ENCODE data around the gene HAT1.

HAT1 gene

DNA sequence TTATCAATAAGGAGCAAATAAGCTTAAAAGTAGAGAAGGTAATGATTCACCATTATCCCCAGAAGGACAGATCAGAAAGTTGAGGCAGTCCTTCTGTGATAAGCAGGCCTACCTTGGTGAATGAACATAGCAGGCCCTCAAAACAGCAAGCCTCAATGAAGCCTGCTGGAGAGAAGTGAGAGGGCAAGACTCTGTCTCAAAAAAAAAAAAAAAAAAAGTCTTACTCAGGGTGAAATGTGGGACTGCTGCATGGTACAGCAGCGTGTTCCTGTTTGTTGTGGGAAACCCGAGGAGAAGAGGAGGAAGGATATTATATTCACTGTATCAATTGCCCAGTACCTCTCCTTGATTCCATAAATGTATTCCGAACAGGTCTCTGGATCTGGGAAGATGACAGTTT is 8.7 kb upstream of the HAT1 start:
- FAIRE-seq: no peak
- DNase-seq (ENCODE audit: insufficient read length, low spot score): no peak

DNA sequence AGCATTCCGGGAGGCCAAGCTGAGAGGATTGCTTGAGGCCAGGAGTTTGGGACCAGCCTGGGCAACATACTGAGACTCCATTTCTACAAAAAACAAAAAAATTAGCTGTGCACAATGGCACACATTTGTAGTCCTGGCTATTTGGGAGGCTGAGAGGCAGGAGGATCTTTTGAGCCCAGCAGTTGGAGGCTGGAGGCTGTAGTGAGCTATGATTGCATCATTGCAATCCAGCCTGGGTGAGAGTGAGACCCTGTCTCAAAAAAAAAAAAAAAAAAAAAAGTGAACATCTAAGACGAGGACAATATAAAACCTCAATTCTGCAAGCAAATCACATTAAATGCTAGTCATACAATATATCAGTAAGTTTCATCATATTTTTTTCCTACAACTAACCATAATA is 2.8 kb upstream of the HAT1 start:
- no peak for FAIRE-seq
- no peak for DNase-seq (ENCODE audit: insufficient read length, low spot score)

DNA sequence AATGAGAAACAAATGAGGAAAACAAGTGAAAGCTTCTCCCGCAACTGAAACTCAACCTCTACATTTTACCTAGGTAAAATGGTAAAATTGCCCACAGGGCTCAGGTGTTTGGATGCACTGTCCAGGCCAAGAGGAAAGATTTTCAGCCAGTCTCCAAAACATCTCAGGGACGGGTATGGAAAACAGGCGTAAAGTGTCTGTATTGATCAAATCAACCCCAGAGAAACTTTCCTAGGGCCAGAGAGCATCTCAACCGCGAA is 361 bp upstream of the HAT1 start:
- no peak for DNase-seq (ENCODE audit: insufficient read length, low spot score)
- FAIRE-seq: no peak

DNA sequence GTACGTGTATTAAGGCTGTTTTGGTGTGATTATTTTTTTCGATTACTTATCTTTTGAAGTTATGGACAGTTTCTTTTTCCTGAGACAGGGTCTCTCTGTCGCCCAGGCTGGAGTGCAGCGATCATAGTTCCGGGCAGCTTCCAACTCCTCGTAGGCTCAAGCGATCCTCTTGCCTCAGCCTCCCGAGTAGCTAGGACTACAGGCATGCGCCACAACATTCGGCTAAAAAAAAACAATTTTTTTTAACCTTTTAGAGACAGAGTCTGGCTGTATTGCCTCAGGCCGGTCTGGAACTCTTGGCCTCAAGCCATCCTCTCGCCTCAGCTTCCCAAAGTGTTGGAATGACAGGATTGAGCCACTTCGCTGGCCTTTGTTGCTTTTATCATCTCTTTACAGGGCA is 945 bp downstream of the HAT1 start:
- FAIRE-seq (no peak), DNase-seq (ENCODE audit: insufficient read length, low spot score) (no peak)

DNA sequence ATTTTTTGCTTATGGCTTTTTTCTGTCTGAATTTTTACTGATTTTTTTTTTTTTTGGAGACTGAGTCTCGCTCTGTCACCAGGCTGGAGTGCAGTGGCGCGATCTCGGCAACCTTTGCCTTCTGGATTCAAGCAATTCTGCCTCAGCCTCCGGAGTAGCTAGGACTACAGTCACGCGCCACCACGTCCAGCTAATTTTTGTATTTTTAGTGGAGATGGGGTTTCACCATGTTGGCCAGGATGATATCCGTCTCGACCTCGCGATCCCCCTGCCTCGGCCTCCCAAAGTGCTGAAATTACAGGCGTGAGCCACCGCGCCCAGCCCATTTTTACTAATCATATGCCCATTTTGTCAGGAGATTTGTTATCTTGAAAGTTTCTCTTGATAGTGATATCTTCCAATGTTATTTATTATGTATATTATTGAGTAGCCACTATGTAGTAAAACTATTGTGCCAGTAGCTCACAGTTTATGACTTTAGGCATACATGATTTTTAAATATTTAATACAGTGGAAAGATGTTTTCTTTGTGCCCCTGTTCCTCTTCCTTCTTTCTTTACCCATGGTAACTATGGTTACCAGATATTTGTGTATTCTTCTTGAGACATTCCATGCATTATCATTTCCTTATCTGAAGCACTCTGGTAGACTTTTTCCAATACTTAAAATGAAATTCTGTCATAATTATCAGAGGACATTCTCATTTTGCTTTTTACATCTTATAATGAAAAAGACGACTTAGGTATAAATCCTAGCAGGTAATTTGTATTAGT is 2.1 kb downstream of the HAT1 start:
- FAIRE-seq (no peak), DNase-seq (ENCODE audit: insufficient read length, low spot score) (no peak)

DNA sequence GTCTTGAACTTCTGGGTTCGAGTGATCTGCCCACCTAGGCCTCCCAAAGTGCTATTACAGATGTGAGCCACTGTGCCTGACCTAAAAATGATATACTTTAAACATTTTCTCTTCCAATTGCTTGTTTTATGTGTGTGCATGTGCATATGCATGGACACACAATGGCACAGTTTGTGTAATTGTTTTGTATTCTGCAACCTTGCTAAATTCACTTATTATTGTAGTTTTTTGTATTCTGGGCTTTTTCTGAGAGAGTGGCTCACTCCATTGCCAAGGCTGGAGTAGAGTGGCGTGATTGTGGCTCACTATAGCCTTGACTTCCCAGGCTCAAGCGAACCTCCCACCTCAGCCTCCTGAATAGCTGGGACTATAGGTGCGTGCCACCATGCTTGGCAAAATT is 8.1 kb downstream of the HAT1 start:
- FAIRE-seq (no peak), DNase-seq (ENCODE audit: insufficient read length, low spot score) (no peak)

DNA sequence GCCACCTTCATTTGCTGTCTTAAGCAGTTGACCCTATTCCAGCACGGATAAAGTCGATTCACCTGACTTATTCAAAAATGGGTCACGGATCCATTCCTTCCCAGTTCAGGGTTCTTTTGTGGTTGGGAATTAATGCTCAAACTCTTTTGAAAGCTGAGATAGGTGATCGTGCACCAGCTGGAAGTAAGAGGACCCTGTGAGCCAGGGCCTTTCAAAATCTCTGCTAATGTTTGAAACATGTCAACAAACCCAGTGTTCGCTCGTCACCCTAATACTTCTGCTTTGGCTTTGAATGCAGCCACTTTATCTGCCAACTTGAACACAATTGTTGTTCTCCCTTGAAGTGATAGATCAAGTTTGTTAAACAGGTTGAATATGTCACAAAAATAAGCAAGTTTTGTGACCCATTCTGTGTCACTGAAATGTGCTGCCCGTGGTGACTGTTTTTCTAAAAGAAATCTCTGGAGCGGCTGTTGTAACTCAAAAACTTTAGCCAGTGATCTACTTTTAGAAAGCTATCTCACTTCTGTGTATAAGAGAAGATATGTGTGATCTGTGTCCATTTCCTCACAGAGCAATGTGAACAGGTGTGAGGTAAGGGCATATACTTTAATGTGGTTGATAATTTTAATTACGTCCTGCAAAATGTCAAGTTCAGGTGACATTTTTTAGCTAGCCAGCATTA is 16.9 kb downstream of the HAT1 start:
- no peak for FAIRE-seq

DNA sequence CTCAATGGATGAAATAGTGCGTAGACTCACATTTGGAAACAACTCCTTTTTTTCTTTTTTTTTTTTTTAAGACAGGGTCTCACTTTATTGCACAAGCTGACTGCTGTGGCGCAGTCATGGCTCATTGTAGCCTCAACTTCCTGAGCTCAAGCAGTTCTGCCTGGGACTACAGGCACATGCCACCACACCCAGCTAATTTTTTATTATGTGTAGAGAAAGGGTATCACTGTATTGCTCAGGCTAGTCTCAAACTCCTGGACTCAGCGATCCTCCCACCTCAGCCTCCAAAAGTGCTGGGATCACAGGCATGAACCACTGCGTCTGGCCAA is 17.4 kb downstream of the HAT1 start:
- no peak for DNase-seq (ENCODE audit: insufficient read length, low spot score)
- FAIRE-seq: no peak

More for the DNA sequence above, 16.9 kb downstream of the HAT1 start:
- DNase-seq (ENCODE audit: insufficient read length, low spot score): no peak

DNA sequence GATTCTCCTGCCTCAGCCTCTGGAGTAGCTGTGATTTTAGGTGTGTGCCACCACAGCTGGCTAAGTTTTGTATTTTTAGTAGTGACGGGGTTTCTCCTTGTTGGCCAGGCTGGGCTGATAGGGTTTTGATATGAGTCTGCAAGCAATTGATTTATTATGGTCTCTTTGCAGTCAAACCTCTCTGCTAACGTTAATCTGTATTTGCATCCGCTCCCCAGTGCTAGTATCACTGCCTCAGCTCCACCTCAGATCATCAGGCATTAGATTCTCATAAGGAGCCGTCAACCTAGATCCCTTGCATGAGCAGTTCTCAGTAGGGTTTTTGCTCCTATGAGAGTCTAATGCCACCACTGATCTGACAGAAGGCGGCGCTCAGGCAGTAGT is 19.0 kb downstream of the HAT1 start:
- DNase-seq (ENCODE audit: insufficient read length, low spot score) (no peak), FAIRE-seq (no peak)

DNA sequence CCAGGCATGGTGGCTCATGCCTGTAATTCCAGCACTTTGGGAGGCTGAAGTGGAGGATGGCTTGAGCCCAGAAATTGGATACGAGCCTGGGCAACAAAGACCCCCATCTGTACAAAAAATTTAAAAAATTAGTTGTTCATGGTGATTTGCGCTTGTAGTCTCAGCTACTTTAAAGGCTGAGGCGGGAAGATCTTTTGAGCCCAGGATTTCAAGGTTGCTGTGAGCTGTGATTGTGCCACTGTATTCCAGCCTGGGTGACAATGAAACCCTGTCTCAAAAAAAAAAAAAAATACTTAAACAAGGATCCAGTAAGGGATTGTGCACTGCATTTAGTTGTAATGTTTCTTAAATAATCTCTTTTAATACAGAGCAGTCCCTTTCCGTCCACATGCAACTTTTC is 21.6 kb downstream of the HAT1 start:
- FAIRE-seq (no peak), DNase-seq (ENCODE audit: insufficient read length, low spot score) (no peak)

DNA sequence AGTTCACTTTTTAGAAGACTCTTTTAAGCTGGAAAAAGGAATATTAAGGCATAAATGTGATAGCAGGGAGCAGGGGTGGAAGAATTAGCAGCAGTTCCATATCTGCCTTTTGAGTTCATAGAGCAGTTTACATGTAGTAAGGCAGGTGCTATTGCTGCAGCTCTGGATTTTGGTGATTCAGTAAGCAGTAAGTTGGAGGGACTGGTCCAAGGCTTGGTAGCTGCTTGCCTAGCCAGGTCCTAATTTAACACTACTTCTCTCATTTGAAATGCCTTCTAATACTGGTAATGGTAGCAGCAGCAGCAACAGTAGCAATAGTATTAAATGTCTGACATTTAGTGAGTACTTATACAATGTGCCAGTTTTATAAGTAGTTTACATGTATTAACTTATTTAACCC is 30.0 kb downstream of the HAT1 start:
- FAIRE-seq: no peak

DNA sequence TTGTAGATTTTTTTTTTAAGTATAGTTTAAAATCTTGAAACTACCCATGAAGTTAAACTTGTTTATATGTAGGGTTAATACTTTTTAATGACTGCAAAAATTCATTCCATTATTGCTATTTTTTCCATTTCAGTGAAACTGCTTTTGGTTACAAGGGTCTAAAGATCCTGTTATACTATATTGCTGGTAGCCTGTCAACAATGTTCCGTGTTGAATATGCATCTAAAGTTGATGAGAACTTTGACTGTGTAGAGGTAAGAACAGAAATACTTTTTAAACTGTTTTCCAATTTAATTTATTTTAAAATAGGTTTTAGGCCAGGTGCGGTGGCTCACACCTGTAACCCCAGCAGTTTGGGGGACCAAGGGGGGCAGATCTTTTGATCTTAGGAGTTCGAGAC is 30.5 kb downstream of the HAT1 start:
- FAIRE-seq (no peak), DNase-seq (ENCODE audit: insufficient read length, low spot score) (no peak)

More for the DNA sequence above, 30.0 kb downstream of the HAT1 start:
- DNase-seq (ENCODE audit: insufficient read length, low spot score): no peak

DNA sequence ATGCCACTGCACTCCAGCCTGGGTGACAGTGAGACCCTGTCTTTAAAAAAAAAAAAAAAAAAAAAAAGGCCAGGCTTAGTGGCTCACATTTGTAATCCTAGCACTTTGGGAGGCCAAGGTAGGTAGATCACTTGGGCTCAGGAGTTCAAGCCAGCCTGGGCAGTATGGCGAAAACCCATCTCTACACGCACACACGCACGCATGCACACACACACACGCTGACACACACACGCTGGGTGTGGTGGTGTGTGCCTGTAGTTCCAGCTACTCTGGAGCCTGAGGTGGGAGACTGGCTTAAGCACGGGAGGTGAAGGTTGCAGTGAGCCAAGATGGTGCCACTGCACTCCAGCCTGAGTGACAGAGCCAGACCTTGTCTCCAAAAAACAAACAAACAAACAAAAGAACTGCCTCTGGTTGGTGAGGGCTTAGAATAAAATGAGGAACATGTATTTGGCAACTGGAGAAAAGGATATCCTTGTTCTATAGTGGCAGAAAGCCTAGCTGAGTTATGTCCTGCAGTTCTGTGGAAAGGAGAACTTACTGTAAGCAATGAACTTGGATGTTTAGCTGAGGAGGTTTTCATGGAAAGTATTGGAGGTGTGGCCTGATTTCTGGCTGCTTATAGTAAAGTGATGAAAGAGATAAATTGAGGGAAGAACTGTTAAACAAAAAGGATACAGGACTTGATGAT is 34.0 kb downstream of the HAT1 start:
- DNase-seq (ENCODE audit: insufficient read length, low spot score) (no peak), FAIRE-seq (no peak)

DNA sequence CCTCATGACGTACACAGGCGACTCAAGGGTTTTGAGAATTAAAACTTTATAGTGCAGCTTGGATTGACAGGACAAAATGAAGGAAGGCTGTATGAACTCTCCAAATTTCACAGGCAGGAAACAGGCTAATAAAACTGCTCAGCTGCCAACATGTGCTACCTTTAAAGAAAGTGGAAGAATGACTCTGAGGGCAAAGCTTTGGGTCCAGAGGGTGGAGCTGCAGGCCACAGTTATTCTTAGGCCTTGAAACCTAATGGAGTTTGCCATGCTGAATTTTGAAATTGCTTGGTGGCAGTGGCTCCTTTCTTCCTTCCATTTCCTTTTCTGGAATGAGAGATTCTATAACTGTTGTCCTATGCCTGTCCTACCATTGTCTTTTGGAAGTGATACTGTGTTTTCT is 34.8 kb downstream of the HAT1 start:
- FAIRE-seq (no peak), DNase-seq (ENCODE audit: insufficient read length, low spot score) (no peak)

DNA sequence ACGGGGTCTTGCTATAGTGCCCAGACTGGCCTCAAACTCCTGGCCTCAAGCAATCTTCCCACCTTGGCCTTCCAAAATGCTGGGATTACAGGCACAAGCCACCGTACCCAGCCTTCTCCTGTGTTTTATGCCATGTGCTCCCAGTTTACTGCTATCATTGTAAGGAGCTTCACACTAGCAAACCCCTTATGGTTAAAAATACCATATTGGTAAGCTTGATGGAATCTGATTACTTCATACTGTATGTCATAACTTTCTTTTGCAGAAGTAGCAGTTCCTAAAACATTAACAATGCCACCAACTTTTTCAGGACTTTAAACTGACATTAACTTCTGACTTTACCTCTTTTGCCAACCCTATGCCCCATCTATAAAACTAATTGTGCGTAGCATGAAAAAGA is 36.2 kb downstream of the HAT1 start:
- DNase-seq (ENCODE audit: insufficient read length, low spot score): no peak
- FAIRE-seq: no peak

DNA sequence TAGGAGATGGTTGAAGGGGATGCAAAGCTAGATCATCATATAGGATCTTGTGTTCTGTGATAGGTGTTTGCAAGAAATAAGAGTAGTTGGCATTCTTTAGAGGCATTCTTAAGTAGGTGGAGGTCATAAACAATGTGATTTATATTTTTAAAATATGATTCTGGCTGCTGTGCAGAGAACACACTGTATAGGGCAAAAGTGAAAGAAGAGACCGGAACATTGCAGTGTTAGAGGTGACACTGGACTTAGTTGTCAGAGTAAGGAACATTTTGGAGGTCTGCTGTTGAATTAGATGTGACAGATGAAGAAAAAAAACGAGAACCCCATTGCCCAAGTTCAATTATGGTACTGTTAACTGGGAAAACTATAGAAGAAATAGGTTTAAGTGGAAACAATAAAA is 37.7 kb downstream of the HAT1 start:
- FAIRE-seq: no peak
- DNase-seq (ENCODE audit: insufficient read length, low spot score): no peak

DNA sequence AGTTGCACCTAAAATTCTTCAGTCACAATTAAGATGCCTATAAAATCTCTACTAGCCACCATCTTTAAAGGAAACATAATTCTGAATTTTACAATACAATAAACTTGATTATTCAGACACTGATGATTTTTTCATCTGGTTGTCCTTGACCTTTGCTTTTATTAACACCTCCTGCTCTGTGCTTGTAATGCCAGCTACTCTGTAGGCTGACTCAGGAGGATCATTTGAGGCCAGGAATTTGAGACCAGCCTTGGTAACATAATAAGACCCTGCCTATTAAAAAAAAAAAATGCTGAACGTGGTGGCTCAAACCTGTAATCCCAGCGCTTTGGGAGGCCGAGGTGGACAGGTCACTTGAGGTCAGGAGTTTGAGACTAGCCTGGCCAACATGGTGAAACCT is 38.3 kb downstream of the HAT1 start:
- DNase-seq (ENCODE audit: insufficient read length, low spot score) (no peak), FAIRE-seq (no peak)

DNA sequence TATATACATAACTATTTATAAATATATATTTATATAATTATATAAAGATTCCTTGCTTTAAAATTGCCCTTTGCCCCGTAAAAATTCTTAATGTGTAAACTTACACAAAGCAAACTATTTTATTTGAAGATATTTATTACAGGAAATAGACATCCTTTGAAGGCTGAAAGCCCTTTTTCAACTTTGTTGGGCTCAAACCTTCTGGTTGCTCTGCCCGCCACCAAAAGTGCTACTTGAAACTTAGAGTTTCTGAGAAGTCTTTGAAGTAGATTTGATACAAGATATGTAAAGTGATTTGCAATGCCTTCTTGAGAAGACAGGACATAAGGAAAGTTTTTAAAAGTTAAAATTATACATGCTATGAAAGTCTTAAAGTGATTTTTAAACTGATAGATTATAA is 40.9 kb downstream of the HAT1 start:
- FAIRE-seq (no peak), DNase-seq (ENCODE audit: insufficient read length, low spot score) (no peak)

DNA sequence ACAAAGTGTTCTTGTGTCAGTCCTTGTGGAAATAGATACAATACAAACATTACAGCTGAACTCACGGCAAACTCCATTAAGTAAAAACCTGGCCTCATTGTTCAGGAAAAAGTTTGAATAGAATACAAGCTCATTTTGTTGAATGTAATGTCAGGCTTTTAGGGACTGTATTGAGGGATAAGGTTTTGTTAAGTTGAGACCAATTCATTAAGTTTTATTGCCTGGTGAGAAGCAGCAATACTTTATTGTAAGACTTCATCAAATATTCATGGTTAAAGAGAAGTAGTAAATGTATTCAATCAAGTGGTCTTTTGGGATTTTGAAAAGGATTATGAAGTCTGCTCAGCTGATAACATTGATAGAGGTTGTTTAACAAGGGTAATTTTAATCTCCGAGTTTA is 42.0 kb downstream of the HAT1 start:
- FAIRE-seq (no peak), DNase-seq (ENCODE audit: insufficient read length, low spot score) (no peak)

DNA sequence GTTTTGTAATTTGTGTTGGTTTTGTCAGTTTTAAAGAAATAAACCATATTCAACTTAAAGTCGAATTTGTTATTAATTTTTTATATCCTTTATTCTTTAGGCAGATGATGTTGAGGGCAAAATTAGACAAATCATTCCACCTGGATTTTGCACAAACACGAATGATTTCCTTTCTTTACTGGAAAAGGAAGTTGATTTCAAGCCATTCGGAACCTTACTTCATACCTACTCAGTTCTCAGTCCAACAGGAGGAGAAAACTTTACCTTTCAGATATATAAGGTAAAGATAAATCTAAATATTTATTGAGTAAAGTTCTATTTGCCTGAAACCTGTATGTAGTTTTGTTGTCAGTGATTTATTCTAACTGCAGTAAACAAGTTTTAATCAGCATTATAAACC is 43.0 kb downstream of the HAT1 start:
- FAIRE-seq (no peak), DNase-seq (ENCODE audit: insufficient read length, low spot score) (no peak)

DNA sequence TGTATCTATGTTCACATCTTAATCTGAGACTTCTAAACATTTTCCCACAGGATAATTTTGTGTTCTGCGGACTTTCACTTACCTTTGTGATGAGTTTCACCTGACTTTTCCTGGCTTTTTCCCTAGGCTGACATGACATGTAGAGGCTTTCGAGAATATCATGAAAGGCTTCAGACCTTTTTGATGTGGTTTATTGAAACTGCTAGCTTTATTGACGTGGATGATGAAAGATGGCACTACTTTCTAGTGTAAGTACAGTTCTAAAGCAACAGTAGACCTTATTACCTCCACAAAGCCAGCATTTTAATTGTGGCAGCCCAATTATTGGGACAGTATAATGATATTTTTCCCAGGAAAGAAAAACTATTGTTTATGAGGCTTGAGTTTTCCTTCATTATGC is 43.4 kb downstream of the HAT1 start:
- FAIRE-seq (no peak), DNase-seq (ENCODE audit: insufficient read length, low spot score) (no peak)

DNA sequence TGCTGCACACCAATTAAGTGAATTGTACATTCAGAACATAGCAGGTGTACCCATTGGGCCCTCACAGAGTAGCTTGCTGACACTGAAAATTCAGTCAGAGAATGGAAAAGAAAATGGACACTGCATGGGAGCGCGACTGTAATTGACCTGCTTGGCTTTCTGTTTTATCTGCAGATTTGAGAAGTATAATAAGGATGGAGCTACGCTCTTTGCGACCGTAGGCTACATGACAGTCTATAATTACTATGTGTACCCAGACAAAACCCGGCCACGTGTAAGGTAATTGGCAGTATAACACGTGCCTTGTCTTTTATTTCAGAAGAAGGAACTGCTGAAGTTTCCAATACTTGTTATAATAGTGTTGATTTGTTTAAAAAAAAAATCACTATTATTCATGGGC is 44.0 kb downstream of the HAT1 start:
- FAIRE-seq (no peak), DNase-seq (ENCODE audit: insufficient read length, low spot score) (no peak)

DNA sequence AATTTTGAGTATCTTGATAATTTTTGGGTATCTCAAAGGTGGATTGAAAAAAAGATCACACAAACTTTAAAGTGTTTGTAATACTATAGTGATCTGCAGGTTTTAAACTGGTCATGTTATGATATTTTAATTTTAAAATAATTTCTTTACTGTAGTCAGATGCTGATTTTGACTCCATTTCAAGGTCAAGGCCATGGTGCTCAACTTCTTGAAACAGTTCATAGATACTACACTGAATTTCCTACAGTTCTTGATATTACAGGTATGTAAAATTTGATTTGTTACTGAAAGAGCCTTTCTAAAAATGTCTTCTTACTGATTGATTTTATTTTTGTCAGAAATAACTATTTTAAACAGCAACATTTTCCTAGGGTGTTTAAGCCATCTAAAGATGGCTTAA is 44.4 kb downstream of the HAT1 start:
- no peak for FAIRE-seq
- no peak for DNase-seq (ENCODE audit: insufficient read length, low spot score)

Measured in GM19239 (cell line).